Activated CD8-positive, alpha-beta memory T cell treated with anti-CD3 and anti-CD28 coated beads for 1 hour (primary cell): ENCODE data around the gene DNAH3.
"Not testable (repeated sequence)": the region's sequence is repeated elsewhere in the genome, so short reads cannot be mapped to it uniquely, and the experiment has no call there.

ENCODE experiments used
- DNase-seq, 2 donors: peaks; one replicate each; pipeline ENCODE4 v3.0.0-alpha.2; 2020; ENCODE audit warnings: low read depth in 1 of 2; ENCODE audit errors: extremely low read depth in 1 of 2

DNAH3 gene, protein sequence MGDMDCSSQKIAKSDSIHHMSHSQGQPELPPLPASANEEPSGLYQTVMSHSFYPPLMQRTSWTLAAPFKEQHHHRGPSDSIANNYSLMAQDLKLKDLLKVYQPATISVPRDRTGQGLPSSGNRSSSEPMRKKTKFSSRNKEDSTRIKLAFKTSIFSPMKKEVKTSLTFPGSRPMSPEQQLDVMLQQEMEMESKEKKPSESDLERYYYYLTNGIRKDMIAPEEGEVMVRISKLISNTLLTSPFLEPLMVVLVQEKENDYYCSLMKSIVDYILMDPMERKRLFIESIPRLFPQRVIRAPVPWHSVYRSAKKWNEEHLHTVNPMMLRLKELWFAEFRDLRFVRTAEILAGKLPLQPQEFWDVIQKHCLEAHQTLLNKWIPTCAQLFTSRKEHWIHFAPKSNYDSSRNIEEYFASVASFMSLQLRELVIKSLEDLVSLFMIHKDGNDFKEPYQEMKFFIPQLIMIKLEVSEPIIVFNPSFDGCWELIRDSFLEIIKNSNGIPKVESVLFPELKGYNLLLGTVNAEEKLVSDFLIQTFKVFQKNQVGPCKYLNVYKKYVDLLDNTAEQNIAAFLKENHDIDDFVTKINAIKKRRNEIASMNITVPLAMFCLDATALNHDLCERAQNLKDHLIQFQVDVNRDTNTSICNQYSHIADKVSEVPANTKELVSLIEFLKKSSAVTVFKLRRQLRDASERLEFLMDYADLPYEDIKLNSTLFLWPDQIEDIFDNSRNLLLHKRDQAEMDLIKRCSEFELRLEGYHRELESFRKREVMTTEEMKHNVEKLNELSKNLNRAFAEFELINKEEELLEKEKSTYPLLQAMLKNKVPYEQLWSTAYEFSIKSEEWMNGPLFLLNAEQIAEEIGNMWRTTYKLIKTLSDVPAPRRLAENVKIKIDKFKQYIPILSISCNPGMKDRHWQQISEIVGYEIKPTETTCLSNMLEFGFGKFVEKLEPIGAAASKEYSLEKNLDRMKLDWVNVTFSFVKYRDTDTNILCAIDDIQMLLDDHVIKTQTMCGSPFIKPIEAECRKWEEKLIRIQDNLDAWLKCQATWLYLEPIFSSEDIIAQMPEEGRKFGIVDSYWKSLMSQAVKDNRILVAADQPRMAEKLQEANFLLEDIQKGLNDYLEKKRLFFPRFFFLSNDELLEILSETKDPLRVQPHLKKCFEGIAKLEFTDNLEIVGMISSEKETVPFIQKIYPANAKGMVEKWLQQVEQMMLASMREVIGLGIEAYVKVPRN (N-terminal part only)

DNA sequence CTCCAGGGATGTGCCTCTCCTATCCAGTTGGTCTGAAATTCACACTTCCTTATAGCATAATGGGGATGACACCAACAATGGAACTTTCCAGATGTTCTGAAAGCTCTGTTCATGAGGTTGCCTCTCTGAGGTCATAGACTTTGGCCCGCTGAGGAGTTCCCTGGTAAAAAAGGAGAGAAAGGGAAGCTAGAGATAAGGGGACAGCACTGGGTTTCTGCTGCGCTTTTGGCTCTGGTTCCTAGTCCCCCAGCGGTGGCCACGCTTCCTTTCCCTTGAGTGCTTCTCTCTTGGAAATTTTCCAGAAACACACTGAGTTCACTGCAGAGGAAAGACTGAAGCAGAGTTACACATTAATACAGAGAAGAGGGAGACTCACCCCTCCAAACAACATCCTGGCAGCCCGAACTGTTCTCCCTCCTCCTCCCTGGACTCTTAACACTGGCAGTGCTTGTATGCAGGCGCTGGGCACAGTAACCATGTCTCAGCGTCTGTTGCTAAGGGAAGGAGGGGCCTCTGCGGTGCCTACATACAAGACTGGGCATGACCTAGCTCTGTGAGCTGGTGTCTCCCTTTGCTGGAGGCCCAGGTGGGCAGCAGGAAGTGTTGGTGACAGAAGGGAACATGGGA, at the start of gene DNAH3:
DNAH3 (minus strand) TSS at position 472 of the 627 bp plus-strand sequence. CDS start 527 bp downstream, outside the sequence.
- DNase-seq: no peak

DNA sequence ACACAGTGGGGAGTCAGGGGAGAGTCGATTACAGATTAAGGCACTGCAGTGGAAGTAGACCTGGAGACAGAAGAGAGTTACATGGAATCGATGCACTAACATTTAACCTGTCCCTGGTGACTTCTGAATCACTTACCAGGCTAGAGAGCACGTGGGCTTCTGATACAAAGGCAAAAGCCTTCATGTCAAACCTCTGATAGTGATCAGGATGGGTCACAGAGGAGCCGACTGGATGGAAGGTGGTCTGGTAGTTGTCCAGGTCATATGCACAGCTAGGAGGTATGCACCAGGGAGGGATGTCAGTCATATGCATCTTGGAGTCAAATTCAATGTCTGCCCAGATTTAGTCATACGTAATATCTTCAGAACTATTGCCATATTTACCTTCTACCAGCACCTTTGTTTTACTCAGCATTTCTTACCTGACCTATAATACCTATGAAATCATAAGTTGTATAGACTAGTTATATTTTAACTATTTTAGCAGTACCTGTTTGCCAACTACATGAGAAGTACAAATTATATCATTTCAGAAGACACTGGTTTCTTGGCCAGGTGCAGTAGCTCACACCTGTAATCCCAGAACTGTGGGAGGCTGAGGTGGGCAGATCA, 49.1 kb upstream of the DNAH3 start:
- DNase-seq: no peak

DNA sequence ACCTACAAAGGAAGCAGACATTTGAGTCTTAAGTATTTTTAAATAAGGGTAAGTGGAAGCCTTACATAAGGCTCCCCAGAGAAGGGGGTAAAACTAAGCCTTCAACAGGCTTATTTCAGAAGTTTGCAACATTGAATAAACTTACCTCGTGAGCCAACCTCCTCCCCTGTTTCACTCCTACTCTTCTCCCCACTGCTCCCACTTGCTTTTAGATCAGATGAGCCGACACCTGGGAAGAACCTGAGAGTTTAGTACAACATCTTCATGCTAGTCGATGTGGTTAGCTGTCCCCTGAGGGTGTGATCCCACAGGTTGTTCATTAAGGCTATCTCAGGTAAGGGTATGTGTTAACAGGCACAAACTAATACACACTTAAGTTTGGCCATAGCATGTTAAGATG, 47.0 kb upstream of the DNAH3 start:
- no peak for DNase-seq

DNA sequence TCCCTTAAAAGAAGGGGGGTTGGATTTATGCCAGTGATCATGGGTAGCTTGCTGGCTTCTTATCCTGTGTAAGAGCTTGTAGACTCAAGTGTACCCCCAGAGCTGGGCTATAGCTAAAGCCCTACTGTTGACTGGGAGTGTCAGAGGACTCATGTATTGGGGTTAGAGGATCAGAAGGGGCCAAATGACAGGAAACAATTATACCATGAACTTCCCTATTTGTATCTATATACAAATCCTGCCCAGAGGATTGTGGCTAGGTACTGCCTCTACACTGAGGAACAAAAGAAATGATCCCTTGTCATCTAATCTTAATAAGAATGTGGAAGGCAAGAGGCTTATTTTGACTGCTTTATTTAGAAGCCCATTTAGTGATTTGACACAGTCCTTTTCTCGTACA, 46.5 kb upstream of the DNAH3 start:
- no peak for DNase-seq

DNA sequence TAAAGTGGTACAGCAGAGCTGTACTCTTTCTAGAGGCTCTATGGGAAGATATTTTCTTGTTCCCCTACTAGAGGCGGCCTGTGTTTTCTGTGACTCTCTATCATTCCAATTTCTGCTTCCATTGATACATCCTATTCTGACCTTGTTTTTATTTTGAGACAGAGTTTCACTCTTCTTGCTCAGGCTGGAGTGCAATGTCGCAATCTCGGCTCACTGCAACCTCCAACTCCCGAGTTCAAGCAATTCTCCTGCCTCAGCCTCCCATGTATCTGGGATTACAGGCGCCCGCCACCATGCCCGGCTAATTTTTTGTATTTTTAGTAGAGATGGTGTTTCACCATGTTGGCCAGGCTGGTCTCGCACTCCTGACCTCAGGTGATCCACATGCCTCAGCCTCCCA, 44.7 kb upstream of the DNAH3 start:
- DNase-seq: not testable (repeated sequence)

DNA sequence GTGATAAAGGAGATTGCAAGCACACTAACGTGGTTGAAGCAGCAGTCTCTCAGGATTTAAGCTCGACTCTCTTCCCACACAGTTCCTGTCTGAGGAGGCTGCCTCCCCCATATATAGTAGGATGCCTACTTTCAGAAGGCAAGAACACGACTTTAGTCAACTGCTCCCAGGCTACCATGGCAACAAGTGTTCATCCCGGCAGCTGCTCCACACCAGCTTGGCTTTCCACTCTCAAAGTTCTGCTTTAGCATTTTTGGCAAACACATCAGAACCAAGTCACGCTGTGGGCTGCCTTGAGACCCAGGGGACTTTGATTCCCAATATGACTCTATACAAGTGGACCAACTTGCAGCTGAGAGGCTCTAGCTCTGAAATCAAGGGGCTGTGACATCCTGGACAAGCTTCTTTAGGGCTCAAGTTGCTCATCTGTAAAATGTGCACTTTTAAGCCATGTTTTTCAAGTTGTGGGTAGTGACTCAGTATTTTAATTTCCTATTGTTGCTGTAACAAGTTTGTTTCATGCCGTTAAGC, 44.2 kb upstream of the DNAH3 start:
- DNase-seq: no peak

DNA sequence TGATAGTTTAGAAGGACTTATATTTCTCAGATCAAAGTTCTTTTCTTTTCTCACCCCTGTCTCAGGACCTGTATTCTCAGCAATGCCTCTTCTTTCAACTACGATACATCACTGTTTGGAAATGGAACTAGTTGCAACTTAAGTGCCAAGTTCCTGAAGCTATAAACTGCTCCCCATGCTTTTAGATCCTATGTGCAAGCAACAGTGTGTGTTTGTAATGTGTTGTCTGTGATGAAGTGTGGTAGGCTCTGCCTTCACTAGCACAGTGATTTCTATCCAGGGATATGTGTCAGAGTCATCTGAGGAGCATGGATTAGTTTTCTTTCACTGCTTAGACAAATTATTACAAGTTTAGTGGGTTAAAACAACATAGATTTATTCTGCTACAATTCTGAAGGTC, 42.3 kb upstream of the DNAH3 start:
- no peak for DNase-seq

DNA sequence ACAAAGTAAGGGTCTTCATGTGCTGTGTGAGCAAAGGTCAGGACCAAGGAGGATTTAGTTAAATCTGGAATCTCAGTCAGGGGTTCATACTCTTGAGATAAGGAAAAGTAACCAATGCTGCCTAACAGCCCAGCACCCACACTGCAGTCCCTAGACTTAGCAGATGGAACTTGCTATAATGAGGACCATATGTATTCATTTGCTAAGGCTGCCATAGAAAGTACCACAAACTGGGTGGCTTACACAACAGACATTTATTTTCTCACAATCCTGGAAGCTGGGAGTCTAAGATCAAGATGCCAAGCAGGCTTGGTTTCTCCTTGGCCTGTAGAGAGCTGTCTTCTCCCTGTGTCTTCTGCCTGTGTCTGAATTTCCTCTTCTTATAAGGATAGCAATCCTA, 40.0 kb upstream of the DNAH3 start:
- DNase-seq: no peak

DNA sequence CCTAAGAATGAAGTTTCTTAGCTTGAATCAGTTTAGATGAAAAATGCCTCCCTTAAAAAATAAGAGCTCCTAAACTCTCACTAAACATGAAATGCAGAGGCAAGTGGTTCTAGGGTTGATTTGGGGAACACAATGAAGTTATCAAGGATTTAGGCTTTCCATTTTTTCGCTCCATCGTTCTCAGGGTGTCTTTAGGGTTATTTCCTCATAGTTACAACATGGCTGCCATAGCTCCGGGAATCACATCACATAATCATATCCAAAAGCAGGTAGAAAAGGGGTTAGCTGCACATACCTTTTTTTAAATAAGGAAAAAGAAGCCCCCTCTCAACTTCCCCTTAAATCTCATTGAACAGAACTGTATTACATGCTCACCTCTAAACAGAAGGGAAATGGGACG, 39.4 kb upstream of the DNAH3 start:
- no peak for DNase-seq

DNA sequence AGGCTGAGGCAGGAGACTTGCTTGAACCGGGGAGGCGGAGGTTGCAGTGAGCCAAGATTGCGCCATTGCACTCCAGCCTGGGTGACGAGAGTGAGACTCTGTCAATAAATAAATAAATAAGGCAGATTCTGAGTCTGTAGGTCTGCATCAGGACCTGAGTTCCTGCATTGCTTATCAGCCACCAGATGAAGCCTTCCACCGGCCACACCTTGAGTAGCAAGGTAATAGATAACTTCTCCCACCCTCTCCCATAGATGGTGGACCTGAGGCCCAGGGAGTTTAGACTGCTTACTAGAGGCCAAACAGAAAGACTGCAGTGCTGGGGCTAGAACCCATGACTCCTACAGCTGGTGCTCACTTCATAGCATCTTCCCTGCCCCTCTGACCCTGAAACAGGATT, 38.7 kb upstream of the DNAH3 start:
- no peak for DNase-seq

DNA sequence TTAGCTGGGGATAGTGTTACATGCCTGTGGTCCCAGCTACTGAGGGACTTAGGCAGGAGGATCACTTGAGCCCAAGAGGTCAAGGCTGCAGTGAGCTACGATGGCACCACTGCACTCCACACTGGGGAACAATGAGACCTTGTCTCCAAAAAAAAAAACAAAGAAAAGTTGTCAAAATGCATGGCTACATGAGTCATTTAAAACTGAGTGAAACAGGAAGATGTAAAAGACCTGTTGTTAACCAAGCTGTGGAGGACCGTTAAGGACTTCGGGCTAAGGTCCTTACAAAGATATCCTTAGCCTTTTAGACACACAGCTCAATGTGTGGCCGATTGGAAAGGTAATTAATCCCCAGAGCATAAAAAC, 35.7 kb upstream of the DNAH3 start:
- no peak for DNase-seq

DNA sequence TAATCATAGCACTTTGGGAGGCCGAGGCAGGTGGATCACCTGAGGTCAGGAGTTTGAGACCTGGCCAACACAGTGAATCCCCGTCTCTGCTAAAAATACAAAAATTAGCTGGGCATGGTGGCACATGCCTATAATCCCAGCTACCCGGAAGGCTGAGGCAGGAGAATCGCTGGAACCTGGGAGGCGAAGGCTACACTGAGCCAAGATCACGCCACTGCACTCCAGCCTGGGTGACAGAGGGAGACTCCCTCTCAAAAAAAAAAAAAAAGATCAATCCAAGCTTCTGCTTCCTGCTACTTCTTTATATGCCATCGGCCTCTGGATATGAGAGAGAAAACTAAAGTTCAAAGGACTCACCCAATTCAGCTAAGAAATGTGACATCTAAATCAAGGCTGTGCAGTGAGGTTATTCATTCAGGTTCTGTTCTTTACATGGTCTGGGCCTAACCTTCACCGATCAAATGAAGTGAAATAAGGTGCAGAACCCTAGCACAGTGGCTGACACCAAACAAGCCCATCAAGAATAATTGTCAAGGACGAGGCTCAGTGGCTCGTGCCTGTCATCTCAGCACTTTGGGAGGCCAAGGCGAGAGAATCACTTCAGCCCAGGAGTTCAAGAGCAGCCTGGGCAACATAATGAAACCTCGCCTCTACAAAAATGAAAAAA, 35.1 kb upstream of the DNAH3 start:
- no peak for DNase-seq

DNA sequence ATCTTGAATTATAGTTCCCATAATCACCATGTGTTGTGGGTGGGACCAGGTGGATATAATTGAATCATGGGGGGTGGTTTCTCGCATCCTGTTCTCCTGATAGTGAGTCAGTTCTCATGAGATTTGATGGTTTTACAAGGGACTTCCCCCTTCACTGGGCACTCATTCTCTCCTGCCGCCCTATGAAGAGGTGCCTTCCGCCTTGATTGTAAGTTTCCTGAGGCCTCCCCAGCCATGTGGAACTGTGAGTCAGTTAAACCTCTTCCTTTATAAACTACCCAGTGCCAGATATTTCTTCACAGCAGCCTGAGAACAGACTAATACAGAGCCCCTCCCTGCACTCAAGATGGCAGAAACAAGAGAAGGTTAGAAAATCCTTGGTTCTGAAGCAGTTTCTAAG, 34.2 kb upstream of the DNAH3 start:
- DNase-seq: no peak

DNA sequence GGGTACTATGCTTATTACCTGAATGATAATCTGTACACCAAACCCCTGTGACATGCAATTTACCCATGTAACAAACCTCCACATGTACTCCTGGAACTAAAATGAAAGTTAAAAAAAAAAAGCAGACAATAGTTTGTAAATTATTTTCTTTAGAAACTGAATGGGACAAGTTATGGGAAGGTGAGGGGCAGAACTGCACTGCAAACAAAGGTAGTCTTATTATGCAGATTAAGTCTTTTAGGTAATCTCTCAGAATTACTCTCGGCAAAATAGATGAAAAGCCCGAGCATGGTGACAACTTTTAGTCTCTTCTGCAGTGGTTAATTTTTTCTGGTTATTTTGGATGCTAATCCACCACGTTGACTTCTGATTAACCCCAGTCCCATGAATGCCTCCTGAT, 33.3 kb upstream of the DNAH3 start:
- no peak for DNase-seq

DNA sequence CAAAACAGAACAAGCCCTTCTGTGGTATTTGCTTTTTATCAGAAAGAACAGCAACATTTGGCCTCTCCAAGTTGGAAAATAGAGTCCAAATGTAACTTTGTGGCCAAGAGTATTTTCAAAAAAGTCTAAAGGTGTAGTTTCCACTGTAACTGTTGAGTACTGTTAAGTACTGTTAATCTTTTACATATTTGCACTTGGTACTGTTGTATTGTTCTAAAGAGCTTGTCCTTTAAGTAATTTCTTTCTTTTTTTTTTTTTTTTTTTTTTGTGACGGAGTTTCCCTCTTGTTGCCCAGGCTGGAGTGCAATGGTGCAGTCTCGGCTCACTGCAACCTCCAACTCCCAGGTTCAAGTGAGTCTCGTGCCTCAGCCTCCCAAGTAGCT, 29.3 kb upstream of the DNAH3 start:
- no peak for DNase-seq

DNA sequence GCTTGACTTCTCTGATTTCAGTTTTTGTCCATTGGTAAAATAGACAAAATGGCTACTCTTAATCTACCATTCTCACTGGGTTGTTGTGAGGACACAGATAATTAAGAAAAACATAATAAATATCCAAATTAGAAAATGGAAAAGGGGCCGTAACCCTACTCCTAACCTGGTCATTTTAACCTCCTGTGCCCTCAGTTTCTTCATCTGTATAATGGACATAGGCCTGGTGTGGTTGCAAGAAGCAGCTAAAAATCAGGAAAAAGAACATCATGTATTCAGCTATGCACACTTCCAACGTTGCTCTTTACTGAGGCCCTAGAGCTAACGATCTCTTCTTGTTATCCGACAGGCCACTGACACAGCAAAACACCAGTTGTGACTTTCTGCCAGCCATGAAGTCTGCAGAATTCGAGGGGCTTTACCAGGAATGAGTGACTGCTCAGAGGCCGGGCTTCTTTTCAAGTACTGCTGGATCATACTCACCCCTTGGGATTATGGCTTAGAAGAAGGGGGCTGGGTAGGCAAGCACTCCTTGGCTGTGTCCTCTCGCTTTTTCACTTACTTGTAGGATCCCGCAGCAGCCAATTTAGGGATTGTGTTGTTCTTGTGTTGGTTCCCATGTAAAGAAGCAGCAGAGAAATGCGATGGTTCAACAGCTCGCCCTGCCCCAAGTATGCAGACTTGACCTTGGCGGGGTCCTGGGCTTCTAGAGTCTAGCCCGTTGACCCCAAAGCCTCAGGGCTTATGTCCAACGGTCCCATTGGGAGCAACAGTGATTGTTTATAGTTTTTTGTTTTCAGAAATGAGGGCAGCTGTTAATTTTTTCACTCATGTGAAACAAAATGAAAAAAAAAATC, 28.7 kb upstream of the DNAH3 start:
- no peak for DNase-seq

DNA sequence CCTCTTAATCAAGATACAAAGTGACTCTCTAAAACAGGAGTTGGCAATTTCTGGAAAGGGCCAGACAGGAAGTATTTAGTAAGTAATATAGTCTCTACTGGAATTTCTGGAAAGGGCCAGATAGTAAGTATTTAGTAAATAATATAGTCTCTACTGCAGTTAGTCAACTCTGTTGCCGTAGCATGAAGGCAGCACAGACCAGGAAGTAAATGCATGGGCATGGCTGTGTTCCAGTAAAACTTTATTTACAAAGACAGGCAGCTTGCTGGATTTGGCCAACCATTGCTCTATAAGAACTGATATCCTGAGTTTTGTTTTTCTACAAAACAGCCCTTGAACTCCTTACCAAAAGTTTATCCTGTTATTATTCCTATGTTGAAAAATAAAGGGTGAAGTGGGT, 24.8 kb upstream of the DNAH3 start:
- DNase-seq: no peak

DNA sequence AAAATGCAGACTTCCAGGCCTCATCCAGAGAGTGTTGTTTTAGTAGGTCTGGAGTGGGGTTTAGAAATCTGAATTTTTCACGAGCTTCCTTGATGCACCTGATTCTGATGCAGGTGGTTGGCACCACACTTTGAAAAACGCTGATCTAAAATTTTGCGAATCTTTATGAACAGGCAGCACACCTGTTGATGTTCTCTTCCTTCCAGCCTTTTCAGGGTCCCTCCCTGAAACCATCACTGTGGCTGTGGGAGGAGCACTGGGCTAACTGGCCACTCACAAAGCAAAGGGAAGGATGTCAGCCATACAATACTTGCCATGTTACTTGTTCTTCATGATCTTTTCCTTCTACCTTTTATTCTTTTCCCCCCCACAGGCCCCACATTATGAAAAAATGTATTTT, 22.0 kb upstream of the DNAH3 start:
- no peak for DNase-seq

DNA sequence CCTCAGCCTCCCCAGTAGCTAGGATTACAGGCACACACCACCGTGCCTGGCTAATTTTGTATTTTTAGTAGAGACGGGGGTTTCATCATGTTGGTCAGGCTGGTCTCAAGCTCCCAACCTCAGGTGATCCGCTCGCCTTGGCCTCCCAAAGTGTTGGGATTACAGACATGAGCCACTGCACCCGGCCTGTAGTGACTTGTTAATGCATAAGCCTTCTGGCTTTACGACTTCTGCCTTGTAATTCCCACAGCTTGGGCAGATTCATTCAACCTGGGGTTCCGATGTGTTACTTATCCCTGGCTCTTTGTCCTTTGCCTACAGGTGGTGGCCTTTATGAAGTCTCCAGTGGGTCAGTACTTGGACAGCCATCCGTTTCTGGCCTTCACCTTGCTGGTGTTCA, 19.5 kb upstream of the DNAH3 start:
- not testable (repeated sequence) for DNase-seq
